Inflammatory macrophage treated with lipopolysaccharide for 1 hour (primary cell): ENCODE data around the gene PCGF3.
"Not testable (repeated sequence)": the region's sequence is repeated elsewhere in the genome, so short reads cannot be mapped to it uniquely, and the experiment has no call there.

ENCODE experiments used
- DNase-seq, 2 donors: peaks; one replicate each; pipeline ENCODE4 v3.0.0-alpha.2; 2020 to 2022

Gene PCGF3

GRCh38 chr4:668219-668618, 37.4 kb upstream of the PCGF3 start:
- DNase-seq, result not testable (repeated sequence)

DNA sequence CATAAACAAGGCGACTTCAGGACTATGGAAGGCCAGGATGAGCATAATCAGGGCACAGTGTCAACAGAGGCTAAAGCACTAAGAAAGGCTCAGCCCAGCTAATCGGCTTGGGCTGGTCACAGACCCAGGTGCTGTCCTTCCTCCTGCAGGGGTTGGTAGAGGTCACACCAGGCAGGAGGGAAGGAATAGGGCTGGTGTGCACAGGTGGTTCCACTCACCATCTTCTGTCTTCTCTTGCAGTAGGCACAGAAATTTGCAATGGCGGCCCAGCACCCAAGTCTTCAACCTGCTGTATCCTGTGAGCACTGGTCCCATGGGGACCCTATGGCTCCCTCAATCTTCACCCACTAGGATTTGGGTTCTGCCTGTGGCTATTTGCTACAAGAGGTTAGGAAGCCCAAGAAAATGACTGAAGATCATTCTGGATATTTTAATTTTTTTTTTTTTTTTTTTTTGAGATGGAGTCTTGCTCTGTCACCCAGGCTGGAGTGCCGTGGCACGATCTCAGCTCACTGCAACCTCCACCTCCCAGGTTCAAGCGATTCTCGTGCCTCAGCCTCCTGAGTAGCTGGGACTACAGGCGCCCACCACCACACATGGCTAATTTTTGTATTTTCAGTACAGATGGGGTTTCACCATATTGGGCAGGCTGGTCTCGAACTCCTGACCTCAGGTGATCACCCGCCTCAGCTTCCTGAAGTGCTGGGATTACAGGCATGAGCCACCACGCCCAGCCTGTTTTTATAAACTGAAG, 35.6 kb upstream of the PCGF3 start:
- not testable (repeated sequence) for DNase-seq

DNA sequence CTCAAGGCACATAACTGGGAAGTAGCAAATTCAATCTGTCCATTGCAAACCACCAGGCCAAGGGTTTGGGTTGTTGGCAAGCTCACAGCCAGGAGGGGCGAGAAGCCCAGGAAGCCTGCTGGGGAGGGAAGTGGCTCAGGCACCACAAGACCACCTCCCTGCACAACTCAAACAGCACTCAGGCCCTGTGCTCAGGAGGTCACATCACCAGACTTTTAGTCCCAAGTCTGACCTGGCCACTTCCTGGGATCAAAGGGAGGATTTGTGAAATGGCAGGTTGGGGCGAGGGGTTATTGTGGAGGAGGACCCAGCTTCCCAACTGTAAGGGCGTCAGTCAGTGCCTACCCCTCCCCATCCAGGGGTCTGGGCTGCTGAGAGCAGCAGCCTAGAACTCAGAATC, 33.9 kb upstream of the PCGF3 start:
- no peak for DNase-seq

DNA sequence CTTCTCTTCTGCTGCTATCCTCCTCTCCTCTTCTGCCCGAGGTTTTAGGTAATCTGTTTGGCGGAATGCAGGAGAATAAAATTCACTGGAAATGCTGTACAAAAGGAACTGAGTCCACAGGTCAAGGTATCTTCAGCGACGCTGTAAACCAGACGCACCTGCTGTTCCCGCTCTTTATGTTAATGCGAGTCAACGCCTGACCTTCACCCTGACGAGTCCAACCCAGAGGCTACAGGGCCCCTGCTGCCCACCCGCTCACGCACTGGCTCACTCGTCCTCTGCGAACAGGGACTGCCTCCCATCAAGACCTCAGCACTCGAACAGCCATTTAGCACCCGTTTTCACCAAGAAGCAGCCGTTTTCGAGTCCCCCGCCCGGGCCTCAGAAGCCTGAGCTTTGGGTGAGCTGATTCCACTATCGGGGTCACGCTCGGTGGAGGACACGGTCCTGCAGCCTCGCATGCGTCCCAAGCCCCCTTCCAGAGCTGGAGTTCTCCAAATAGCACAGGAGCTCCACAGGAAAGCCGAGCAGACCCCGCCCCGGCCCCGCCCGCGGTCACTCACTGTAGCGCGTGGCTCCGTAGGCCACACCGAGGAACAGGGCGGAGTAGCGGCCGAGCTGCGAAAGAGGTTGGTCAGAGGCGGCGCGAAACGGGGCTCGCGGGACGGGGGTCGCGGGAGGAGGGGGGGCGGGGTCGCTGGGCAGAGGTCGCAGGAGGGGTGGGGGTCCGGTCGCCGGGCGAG, 32.1 kb upstream of the PCGF3 start:
- DNase-seq, result peak; percentile 41 to 43

- DNase-seq, result peak; percentile 94 to 99
Measured at GRCh38 chr4:674172-675035, 31.2 kb upstream of the PCGF3 start, which contains the start of the genes ATP5ME and MYL5. Gene ATP5ME (minus strand): TSS chr4:674276. CDS start chr4:674247, 29 bp downstream. Gene MYL5 (plus strand): TSS chr4:674542. CDS start chr4:678027, 3,485 bp downstream.

GRCh38 chr4:675036-675882, 30.4 kb upstream of the PCGF3 start:
- no peak for DNase-seq

DNA sequence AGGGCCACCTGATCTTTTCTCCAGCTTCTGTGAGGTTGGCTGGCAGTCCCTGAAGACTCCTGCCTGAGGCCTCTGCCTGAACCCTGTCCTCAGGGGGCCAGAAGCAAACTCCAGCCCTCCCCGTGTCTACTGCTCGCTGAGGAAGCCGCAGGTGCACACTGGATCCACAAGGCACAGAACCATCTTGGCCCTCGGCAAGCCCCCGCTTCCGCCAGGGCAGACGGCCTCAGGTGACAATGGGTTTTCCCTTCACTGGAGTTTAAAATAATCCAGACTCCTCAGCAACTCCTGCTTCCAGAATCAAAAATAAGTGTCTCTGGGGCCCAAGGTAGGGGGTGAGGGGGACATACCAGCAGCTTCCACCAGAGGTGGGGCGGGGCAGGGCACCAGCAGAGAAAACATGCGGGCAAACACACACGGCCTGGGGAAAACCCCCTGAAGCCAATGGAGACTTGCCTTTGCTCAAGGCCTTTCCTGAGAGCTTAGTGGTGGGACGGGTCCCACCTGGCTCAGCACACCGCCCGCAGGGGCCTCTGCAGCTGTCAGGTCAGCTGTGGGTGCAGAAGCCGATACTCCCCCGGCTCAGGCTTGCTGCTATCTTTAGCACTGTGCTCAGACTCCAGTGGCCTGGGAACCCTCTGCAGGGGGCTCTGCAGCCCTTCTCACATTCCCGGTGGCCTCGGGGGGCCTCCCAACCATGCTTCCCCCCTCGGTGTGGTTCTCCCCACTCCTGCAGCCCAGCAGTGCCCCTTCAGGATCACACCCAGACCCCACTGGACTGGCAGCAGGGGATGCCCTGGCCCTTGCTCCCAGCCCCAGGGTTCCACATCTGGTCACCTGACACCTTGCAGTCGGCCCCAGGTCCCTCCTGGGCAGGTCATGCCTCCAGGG, 29.4 kb upstream of the PCGF3 start:
- DNase-seq, result no peak

DNA sequence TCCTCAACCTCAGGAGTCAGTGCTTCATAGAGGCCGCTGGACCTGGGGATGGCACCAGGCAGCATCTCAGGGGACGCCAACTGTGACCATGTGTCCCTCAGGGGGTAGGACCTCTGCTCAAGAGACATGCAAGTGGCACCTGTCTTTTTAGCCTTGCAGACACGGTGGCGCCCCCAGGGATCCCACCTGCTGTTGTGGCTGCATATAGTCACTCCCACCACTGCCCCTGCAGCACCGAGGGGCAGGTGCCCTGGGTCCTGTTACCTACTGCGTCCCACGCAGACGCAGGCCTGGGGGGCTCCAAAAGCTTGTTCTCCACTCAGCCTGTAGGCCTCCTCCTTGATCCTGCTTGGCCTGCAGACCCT, 28.8 kb upstream of the PCGF3 start:
- no peak for DNase-seq

GRCh38 chr4:677431-678293, 28.0 kb upstream of the PCGF3 start:
- DNase-seq, result no peak

GRCh38 chr4:678331-679103, 27.1 kb upstream of the PCGF3 start:
- no peak for DNase-seq

DNA sequence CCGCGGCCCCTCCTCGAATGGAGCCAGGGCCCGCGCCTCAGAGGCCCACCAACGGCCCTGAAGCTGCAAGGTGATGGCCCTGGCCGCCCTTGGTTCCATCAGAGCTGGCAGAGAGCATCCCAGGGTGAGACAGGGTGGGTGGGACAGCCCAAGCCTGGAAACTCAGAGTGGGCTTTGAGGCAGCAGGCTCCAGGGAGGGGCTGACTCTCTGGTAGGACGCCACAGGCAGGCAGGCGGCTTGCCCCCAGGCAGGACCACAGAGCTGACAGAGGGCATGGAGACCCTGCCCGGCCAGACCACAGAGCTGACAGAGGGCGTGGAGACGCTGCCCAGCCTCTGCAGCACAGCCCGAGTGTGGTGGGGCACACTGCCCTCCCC, 26.5 kb upstream of the PCGF3 start:
- DNase-seq, result no peak

GRCh38 chr4:679629-680028, 26.0 kb upstream of the PCGF3 start:
- DNase-seq, result no peak

GRCh38 chr4:680091-680490, 25.5 kb upstream of the PCGF3 start:
- no peak for DNase-seq

DNA sequence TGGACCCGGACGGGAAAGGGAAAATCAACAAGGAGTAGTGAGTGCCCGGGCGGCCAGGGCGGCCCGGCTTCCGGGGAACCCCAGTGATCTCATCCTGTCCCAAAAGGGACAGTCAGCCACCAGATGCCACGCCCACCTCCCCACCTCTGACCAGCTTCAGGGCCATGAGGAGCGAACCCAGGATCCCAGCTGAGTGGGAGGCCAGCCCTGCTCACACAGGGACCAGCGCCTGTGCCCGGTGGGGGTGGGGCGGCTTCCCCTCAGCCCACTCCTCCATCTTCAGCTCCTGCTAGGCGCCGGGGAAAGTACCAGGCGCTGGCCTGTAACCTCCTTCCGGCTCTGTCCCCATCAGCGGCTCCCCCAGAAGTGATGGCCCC, 25.1 kb upstream of the PCGF3 start:
- peak; percentile 69 to 95 for DNase-seq

DNA sequence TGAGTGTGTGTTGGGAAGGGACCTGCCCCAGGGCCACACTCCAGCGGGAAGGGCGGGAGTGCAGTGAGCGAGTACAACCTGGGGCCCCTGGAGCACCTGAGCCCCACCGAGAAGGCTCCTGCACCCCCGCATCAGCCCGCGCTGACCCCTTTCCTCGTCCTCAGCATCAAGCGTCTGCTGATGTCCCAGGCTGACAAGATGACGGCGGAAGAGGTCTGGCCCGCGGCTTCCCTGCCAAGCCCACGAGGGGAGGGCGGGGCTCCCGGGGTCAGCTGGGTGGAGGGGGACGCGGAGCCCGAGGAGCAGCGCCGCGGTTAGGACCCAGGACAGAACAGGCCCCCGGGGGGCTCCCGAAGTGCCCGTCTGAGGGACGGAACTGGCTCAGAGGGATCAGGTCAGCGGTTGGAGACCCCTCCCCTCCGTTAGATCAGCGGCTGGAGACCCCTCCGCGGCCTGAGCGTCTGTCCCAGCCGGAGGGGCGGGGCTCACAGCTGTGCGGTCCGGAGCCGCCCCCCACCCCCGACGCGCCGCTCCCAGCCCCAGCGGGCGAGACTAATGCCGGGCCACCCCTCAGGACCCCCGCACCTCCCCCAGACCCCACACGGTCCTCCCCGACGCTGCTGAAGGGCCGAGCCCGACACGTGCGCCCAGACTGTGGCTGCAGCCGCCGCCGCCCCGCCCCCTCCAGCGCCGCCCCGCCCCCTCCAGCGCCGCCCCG, 24.5 kb upstream of the PCGF3 start:
- peak; percentile 19 to 37 for DNase-seq

DNA sequence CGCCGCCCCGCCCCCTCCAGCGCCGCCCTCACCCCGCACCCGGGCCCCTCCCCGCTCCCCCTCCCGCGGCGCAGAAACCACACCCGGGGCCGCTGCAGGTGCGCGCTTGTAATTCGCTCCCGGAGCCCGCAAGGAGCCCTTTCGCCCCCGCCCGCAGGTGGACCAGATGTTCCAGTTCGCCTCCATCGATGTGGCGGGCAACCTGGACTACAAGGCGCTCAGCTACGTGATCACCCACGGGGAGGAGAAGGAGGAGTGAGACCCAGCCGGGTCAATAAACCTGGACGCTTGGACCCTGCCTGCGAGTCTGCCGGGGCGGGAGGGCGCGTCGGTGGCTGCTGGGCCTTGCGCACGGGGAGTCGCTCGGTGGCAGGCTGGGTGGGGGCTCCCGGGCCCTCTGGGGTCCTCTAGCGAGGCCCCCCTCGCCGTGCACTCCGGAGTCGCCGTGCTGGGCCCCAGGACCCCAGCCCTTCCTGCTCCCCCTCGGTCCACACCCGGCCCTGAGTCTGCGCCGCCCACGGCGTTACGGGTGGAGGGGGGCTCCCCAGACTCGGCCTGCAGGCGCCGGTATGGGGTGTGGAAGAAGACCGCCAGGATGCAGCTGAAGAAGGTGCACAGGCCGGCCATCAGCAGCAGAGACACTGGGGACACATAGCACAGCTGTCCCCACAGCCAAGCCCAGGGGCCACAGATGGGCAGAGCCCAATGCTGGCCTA, 23.7 kb upstream of the PCGF3 start:
- DNase-seq, result no peak

DNA sequence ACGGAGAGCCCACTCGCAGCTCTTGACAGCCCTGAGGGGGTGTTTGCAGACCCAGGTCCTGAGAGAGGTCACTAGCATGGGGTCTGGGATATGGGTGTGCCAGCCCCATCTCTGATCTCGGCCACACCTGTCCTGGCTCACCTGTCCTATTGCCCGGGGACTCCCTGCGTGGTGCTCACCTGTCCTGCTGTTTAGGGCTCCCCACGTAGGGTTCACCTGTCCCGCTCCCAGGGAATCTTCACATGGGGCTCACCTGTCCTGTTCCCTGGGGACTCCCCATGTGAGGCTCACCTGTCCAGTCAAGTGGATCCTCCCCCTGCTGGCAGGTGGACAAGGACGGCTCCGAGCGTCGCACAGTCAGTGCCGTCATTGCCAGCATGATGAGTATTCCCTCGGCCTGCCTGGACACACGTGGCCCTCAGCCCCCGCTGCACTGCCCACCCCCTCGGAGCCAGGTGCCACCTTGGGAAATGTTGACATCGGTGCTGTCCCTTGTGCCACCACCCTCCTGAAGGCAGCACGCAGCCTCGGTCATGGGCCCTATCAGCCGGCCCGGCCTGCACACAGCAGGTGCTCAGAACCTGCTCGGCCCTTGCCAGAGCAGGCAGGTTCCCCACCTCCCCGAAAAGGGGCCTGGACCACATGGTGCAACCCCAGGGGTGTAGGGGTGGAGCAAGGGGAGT, 23.0 kb upstream of the PCGF3 start:
- no peak for DNase-seq
